Stimulated activated CD8-positive, alpha-beta memory T cell treated with anti-CD3 and anti-CD28 coated beads, Interleukin-15, amount 100 ng/mL, for 48 hours (primary cell): ENCODE data around the gene CDKL4.
"Not testable (repeated sequence)": the region's sequence is repeated elsewhere in the genome, so short reads cannot be mapped to it uniquely, and the experiment has no call there.

Experiments used
- DNase-seq, 2 donors: peaks; one replicate each; pipeline ENCODE4 v3.0.0-alpha.2; 2020; ENCODE audit warnings: low read depth in 2 of 2

Gene CDKL4

DNA sequence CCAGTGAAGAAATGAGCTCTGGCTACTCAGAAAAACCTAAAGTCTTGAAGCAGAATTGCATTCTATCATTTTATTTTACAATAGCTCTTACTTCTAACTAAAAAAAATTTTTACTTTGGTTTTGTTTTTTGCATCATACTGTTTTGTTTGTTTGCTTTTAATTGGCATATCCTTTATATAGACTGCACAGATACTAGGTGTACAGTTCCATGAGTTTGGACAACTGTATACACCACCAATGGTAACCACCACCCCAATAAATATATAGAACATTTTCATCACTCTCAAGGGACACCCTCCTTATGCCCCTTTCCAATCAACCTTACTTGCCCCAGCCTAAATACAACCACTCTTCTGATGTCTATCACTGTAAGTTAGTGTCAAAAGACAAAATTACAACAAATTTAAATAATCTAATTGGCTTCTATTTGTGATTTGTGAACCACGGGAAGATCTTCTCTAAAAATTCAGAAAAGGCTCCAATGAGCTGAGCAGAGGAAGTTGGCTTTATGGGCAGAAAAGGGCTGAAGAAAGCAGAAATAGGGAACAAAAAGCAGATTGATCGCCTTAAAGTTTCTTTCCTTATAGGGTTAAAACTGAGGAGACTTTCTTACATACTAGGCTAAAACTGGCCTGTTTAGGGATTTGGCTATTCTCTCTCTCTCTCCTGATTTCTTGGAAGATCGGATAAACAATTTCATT, 100.7 kb downstream of the CDKL4 start:
- no peak for DNase-seq

DNA sequence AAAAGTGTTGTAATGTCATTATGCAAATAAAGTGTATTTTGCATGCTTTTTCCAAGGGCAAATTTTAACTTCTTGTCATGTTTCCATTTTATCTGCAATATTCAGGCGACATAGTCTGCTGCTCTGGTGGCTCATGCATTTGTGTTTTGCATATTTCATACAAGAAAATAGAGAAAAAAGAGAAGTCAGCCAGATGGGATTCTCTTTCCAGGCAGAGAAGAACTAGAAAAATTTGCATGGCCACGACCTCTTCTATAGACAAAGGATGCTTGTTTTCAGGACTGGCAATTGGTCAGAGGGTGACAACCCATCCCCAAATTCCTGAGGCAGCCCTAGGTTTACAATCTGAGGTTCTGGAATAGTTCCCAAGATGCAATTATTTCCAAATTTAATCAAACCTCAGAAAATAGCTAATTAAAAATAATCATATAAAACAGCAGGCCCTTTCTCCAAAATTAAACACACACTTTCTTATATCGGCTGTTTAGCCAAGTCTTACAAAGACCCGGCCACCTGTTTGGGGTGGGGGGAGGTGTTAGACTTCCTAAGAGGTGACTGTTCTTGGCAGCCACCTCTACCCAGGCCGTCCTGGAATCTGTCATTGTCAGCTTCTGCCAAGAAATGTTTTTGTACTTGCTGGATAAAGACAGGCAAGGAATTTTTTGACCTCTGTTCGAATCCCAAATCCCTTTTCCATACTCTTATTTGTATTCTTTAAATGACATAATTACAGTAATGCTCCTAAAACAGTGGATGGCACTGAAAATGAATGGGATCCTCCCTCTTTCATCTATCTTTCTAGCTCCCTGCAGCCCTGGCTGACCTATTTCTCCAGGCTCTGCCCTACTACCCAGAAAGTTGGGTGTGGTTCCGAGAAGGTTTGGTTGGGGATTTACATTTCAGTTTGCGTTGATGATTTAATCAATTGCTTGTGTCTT, 102.2 kb downstream of the CDKL4 start:
- no peak for DNase-seq

DNA sequence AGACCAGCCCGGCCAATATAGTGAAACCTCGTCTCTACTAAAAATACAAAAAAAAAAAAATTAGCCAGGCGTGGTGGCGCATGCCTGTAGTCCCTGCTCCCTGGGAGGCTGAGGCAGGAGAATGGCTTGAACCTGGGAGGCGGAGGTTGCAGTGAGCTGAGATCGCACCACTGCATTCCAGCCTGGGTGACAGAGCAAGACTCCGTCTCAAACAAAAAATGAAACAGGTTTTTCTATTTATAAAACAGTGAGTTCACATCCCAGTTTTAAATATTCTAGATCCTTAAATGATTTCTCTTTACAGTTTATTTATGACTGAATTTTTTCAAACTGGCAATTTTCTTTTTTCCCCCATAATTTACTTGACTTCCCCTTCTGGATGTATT, 102.8 kb downstream of the CDKL4 start:
- not testable (repeated sequence) for DNase-seq

- no peak for DNase-seq
These were observed 103.4 kb downstream of the CDKL4 start for GRCh38 chr2:39140322-39140847.

DNA sequence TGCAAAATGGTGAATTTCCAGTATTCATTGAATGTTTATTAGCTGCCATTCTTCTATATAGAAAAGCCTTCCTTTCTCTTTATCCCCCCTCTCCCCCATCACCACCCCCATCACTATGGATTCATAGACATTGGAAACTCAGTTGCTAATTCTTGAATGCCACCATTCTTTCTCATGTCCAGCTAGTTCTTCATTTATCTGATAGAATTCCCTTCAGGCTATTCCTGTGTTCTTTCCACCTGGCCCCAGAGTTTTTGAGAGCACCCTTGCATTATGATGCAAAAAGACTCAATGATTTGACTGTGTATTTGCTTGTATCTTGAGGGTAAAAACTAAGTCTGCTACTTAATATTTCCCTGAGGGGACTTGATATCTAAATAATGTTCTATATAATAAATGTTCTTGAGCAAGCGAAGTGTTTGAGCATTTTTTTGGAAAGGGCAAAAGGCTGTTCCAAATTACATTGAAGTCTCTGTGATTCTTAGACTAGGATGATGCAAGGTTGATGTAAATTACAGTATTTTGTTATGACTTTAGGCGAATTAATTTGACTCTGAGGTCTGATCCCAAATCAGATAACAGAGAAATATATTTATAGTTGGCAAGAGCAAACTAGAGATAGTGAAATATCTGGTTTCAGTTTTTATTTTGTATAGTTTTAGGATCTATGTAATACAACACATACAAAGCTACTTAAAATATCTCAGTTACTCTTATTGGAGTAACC, 104.1 kb downstream of the CDKL4 start:
- no peak for DNase-seq

GRCh38 chr2:39138837-39139211, 104.9 kb downstream of the CDKL4 start:
- no peak for DNase-seq

DNA sequence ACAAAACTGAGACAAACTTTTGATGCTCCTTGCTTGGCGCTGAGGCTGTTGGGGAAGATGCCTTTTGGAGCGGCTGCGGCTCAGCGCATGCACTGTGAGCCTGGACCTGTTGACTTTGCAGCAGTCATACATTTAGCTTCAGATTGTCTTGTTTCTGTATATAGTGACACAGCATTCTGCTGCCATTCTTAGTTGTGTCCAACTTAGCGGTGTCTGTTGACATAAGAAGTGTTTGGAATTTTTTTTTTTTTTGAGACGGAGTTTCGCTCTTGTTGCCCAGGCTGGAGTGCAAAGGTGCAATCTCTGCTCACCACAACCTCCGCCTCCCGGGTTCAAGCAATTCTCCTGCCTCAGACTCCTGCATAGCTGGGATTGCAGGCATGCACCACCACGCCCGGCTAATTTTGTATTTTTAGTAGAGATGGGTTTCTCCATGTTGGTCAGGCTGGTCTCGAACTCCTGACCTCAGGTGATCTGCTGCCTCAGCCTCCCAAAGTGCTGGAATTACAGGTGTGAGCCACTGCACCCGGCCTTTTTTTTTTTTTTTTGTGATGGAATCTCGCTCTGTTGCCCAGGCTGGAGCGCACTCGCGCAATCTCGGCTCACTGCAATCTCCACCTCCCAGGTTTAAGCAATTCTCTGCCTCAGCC, 105.5 kb downstream of the CDKL4 start:
- DNase-seq, result not testable (repeated sequence)

GRCh38 chr2:39136799-39137198, 107.0 kb downstream of the CDKL4 start:
- DNase-seq, result no peak

DNA sequence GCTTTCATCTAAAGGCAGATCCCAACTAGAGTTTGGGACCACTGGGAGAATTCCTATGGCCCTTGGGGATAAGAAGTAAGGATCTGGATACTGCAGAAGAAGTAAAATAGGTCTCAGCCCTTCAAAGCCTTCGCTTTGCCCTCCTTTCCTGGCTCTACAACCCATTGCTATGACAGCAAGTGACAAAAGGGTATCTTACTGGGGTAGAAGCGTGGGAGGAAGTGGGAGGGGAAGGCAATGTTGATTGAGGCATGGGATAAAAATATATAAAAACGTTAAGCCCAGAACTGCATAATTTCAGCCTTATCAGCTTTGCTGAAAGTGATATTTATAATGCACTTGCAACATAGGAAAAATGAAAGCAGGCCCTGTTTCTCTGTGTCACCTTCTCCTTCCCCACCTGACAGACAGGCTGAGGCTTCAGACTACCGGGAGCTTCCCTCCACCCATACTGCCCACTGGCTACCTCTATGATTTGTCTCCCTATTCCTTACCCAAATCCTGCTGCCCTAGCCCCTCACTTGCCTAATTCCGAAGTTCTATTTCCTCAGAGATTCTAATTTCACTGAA, 108.0 kb downstream of the CDKL4 start:
- no peak for DNase-seq

DNA sequence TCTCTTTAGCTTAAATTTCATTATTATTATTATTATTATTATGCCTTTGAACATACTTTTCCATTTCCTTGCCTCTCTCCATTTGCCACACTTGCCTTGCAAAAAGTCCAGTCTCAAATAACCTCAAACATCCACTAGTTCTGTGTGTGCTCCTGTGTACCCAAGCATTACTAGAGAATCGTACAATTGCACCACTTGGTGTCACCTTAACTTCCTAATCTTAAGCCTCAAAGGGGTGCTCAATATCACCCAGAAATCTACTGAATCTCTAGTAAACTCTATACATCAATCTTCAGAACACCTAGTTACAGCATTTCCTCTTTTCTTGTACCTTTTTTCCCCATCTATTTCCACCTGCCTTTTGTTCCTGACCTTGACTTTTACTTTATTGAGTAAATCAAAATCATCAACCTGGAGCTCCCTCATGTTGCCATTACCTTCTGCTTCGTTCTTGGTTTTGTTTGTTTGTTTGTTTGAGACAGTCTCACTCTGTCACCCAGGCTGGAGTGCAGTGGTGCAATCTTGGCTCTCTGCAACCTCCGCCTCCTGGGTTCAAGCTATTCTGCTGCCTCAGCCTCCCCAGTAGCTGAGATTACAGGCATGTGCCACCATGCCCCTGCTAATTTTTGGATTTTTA, 110.4 kb downstream of the CDKL4 start:
- DNase-seq, result no peak

- peak; percentile 56 to 60 for DNase-seq
These were observed 114.8 kb downstream of the CDKL4 start for GRCh38 chr2:39128919-39129391.

DNA sequence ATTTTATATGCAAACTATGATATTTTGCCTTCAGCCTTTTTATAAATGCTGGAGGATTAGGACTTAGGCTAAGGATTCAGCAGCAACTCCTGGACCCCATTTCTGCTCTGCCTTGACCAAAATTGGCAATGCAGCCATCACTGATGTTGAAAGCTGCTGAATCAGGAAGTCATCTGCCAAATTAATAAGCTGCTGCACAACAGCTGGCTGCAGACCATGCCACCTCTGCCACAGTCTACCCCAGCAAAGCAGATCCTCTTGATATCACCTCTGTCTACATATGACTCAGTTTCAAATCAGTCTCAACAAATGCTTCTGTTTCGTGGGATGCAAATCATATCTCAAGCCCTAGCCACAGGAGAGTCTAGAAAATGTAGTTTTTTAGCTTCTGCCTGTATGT, 115.8 kb downstream of the CDKL4 start:
- DNase-seq, result peak; percentile 53 to 55
